Naive thymus-derived CD4-positive, alpha-beta T cell (primary cell): Measurements from ENCODE around the gene ADAM12. TPM values are rescaled to one million over a fixed set of nuclear protein-coding genes. Genes with fewer than 3 reads are reported as not detected.

Experiments
- ATAC-seq: fragments of 150-1000 bp; cut with Tn5 transposase; 2 replicates; pipeline ENCODE4 v1.10.0; 2021; ENCODE audit warnings: mild to moderate bottlenecking, moderate library complexity
- CTCF ChIA-PET: fragments of 350-600 bp; sonication (Branson Sonifier 250); formaldehyde crosslinking; loops from one replicate; lab custom pipeline; 2021; ENCODE audit warnings: antibody characterized with exemption; lab: Charles Lee
- POLR2A ChIA-PET: fragments of 350-600 bp; sonication (Branson Sonifier 250); formaldehyde crosslinking; loops from one replicate; lab custom pipeline; 2021; ENCODE audit warnings: antibody characterized with exemption, inconsistent platforms; lab: Charles Lee
- DNase-seq, 9 donors: peaks; one replicate each; pipeline versions ENCODE4 v3.0.0 to v3.0.0-alpha.2; 2020 to 2022; ENCODE audit warnings: mixed read lengths in 1 of 9
- H3K27ac ChIP-seq: one replicate; pipeline ENCODE4 v1.7.0; 2013; ENCODE audit warnings: mild to moderate bottlenecking, low read depth, low read length, moderate library complexity
- H3K27me3 ChIP-seq, 2 donors: one replicate each; pipeline ENCODE4 v1.7.0; 2013; ENCODE audit warnings: low read length in 2 of 2, mild to moderate bottlenecking in 2 of 2, moderate library complexity in 2 of 2; ENCODE audit not compliant: control insufficient read depth in 2 of 2, insufficient read depth in 2 of 2
- H3K36me3 ChIP-seq, 3 experiments: 1 replicate in 2 of 3; 2 replicates in 1 of 3; pipeline ENCODE4 v1.7.0; 2013; ENCODE audit warnings: low read length in 3 of 3, mild to moderate bottlenecking in 3 of 3, moderate library complexity in 1 of 3; ENCODE audit not compliant: insufficient read depth in 3 of 3, control insufficient read depth in 2 of 3
- H3K4me1 ChIP-seq, 2 donors: one replicate each; pipeline ENCODE4 v1.7.0; 2013; ENCODE audit warnings: low read length in 2 of 2, mild to moderate bottlenecking in 2 of 2, moderate library complexity in 1 of 2; ENCODE audit not compliant: control insufficient read depth in 2 of 2, insufficient read depth in 2 of 2
- H3K4me3 ChIP-seq: 2 replicates; pipeline ENCODE4 v1.7.0; 2013; ENCODE audit warnings: mild to moderate bottlenecking, low read length
- H3K9me3 ChIP-seq, 3 experiments: 1 replicate in 2 of 3; 2 replicates in 1 of 3; pipeline ENCODE4 v1.7.0; 2013; ENCODE audit warnings: low read length in 3 of 3; ENCODE audit not compliant: control insufficient read depth in 2 of 3
- H3K27ac Mint-ChIP-seq, 9 donors: one replicate each; pipeline ENCODE4 v1.8.0; 2020 to 2022; ENCODE audit warnings: mixed read lengths in 9 of 9, mild to moderate bottlenecking in 8 of 9, moderate library complexity in 5 of 9, inconsistent platforms in 2 of 9
- H3K27me3 Mint-ChIP-seq, 5 donors: one replicate each; pipeline ENCODE4 v1.8.0; 2021 to 2022; ENCODE audit warnings: mixed read lengths in 5 of 5, mild to moderate bottlenecking in 1 of 5
- H3K36me3 Mint-ChIP-seq, 5 donors: one replicate each; pipeline ENCODE4 v1.8.0; 2020 to 2022; ENCODE audit warnings: mixed read lengths in 5 of 5, mild to moderate bottlenecking in 3 of 5, inconsistent platforms in 1 of 5
- H3K4me1 Mint-ChIP-seq, 7 donors: one replicate each; pipeline ENCODE4 v1.8.0; 2020 to 2022; ENCODE audit warnings: mixed read lengths in 7 of 7, mild to moderate bottlenecking in 3 of 7, inconsistent platforms in 1 of 7
- H3K4me3 Mint-ChIP-seq, 10 donors: one replicate each; pipeline ENCODE4 v1.8.0; 2020 to 2022; ENCODE audit warnings: mild to moderate bottlenecking in 10 of 10, mixed read lengths in 10 of 10, moderate library complexity in 6 of 10, inconsistent platforms in 2 of 10
- H3K9me3 Mint-ChIP-seq, 11 donors: one replicate each; pipeline ENCODE4 v1.8.0; 2020 to 2022; ENCODE audit warnings: mixed read lengths in 11 of 11, mild to moderate bottlenecking in 4 of 11, inconsistent platforms in 1 of 11, moderate library complexity in 1 of 11
- intact Hi-C, 2 donors: fragments of 100-400 bp; cut with micrococcal nuclease; formaldehyde crosslinking; loops; one replicate each; pipeline ENCODE4 v1.15.1; 2023
- polyA plus RNA-seq, 2 donors: library from polyadenylated mRNA; unstranded; fragments of 300-500 nt; fragmentation: Illumina TruSeq; gene quantifications; one replicate each; pipeline ENCODE4 v1.2.3, GENCODE V29; 2021
- total RNA-seq, 6 experiments: library from RNA in 5 of 6; stranded (reverse) in 5 of 6; gene quantifications; 1 replicate in 5 of 6; 2 replicates in 1 of 6; pipeline ENCODE4 v1.2.3 and lab custom pipeline; 2021 to 2026

Gene ADAM12
- total and polyA plus RNA-seq, 7 experiments from 2014 or later, result 0.58 to 1.0 TPM; not detected in 5

- Mint-ChIP-seq H3K27me3 (peaks cover 0 to 24% (median 4%) of the 10 kb centered on the region in 5 donors), H3K4me3 (no peak overlapping the region), H3K36me3 (no peaks in the 10 kb centered on the region), H3K27ac (no peak overlapping the region), H3K4me1 (no peaks in the 10 kb centered on the region), H3K9me3 (peaks cover 0 to 5% (median 0%) of the 10 kb centered on the region in 11 donors)
- Histone ChIP-seq H3K27me3 (no peaks in the 10 kb centered on the region), H3K9me3 (no peaks in the 10 kb centered on the region), H3K4me1 (no peaks in the 10 kb centered on the region), H3K36me3 (no peaks in the 10 kb centered on the region), H3K4me3 (no peak overlapping the region), H3K27ac (no peak overlapping the region)
- intact Hi-C loops, result no loop called here
- CTCF ChIA-PET, result no interaction called here
- ATAC-seq (no peak), DNase-seq (no peak)
- POLR2A ChIA-PET, result no interaction called here
Observed at GRCh38 chr10:126074291-126074690, 314.0 kb downstream of the ADAM12 start.

- no peak overlapping the region for H3K4me3 ChIP-seq
- no peak overlapping the region for H3K27ac ChIP-seq
- no peaks in the 10 kb centered on the region for H3K36me3 ChIP-seq
- no peaks in the 10 kb centered on the region for H3K9me3 ChIP-seq
- no peak overlapping the region for H3K4me3 Mint-ChIP-seq
- DNase-seq (no peak), ATAC-seq (no peak)
- no peaks in the 10 kb centered on the region for H3K27me3 ChIP-seq
- ChIA-PET CTCF (no interaction called here), POLR2A (no interaction called here)
- H3K27me3 Mint-ChIP-seq, result peaks cover 0 to 24% (median 4%) of the 10 kb centered on the region in 5 donors
- intact Hi-C loops, result no loop called here
- H3K27ac Mint-ChIP-seq, result no peak overlapping the region
- H3K4me1 Mint-ChIP-seq, result no peaks in the 10 kb centered on the region
- peaks cover 0 to 5% (median 0%) of the 10 kb centered on the region in 11 donors for H3K9me3 Mint-ChIP-seq
- no peaks in the 10 kb centered on the region for H3K36me3 Mint-ChIP-seq
- no peaks in the 10 kb centered on the region for H3K4me1 ChIP-seq
Observed at GRCh38 chr10:126073606-126074005, 314.7 kb downstream of the ADAM12 start.

GRCh38 chr10:126072622-126073021 is 315.7 kb downstream of the ADAM12 start:
- Mint-ChIP-seq H3K9me3 (peaks cover 0 to 5% (median 0%) of the 10 kb centered on the region in 11 donors), H3K27me3 (peaks cover 0 to 17% (median 4%) of the 10 kb centered on the region in 5 donors), H3K4me1 (no peaks in the 10 kb centered on the region), H3K27ac (no peak overlapping the region), H3K36me3 (no peaks in the 10 kb centered on the region), H3K4me3 (no peak overlapping the region)
- no peaks in the 10 kb centered on the region for H3K4me1 ChIP-seq
- no peaks in the 10 kb centered on the region for H3K9me3 ChIP-seq
- intact Hi-C loops, result no loop called here
- no peak for DNase-seq
- no peak for ATAC-seq
- H3K27ac ChIP-seq, result no peak overlapping the region
- H3K27me3 ChIP-seq, result no peaks in the 10 kb centered on the region
- no peaks in the 10 kb centered on the region for H3K36me3 ChIP-seq
- no peak overlapping the region for H3K4me3 ChIP-seq
- ChIA-PET CTCF (no interaction called here), POLR2A (no interaction called here)

- H3K27me3 Mint-ChIP-seq, result peaks cover 0 to 17% (median 4%) of the 10 kb centered on the region in 5 donors
- ChIA-PET CTCF (no interaction called here), POLR2A (no interaction called here)
- H3K9me3 Mint-ChIP-seq, result peaks cover 0 to 5% (median 0%) of the 10 kb centered on the region in 11 donors
- no peaks in the 10 kb centered on the region for H3K9me3 ChIP-seq
- no peaks in the 10 kb centered on the region for H3K36me3 Mint-ChIP-seq
- H3K27ac ChIP-seq, result no peak overlapping the region
- H3K4me1 ChIP-seq, result no peaks in the 10 kb centered on the region
- no peaks in the 10 kb centered on the region for H3K4me1 Mint-ChIP-seq
- no peaks in the 10 kb centered on the region for H3K27me3 ChIP-seq
- no peak for ATAC-seq
- no peak for DNase-seq
- H3K27ac Mint-ChIP-seq, result no peak overlapping the region
- H3K36me3 ChIP-seq, result no peaks in the 10 kb centered on the region
- intact Hi-C loops, result no loop called here
- no peak overlapping the region for H3K4me3 Mint-ChIP-seq
- no peak overlapping the region for H3K4me3 ChIP-seq
Observed at GRCh38 chr10:126070476-126071215, 317.6 kb downstream of the ADAM12 start.

- Histone ChIP-seq H3K27ac (no peak overlapping the region), H3K4me1 (no peaks in the 10 kb centered on the region), H3K9me3 (no peaks in the 10 kb centered on the region), H3K27me3 (no peaks in the 10 kb centered on the region), H3K36me3 (no peaks in the 10 kb centered on the region), H3K4me3 (no peak overlapping the region)
- H3K27me3 Mint-ChIP-seq, result peaks cover 0 to 15% (median 4%) of the 10 kb centered on the region in 5 donors
- H3K9me3 Mint-ChIP-seq, result no peaks in the 10 kb centered on the region
- POLR2A ChIA-PET, result no interaction called here
- H3K27ac Mint-ChIP-seq, result no peak overlapping the region
- DNase-seq (no peak), ATAC-seq (no peak)
- CTCF ChIA-PET, result no interaction called here
- H3K4me1 Mint-ChIP-seq, result no peaks in the 10 kb centered on the region
- intact Hi-C loops, result no loop called here
- H3K36me3 Mint-ChIP-seq, result no peaks in the 10 kb centered on the region
- no peak overlapping the region for H3K4me3 Mint-ChIP-seq
Observed at GRCh38 chr10:126068322-126068721, 320.0 kb downstream of the ADAM12 start.

GRCh38 chr10:126066456-126066855 is 321.8 kb downstream of the ADAM12 start:
- peaks cover 0 to 16% (median 4%) of the 10 kb centered on the region in 5 donors for H3K27me3 Mint-ChIP-seq
- Histone ChIP-seq H3K4me3 (no peak overlapping the region), H3K9me3 (no peaks in the 10 kb centered on the region), H3K36me3 (no peaks in the 10 kb centered on the region), H3K4me1 (no peaks in the 10 kb centered on the region), H3K27ac (no peak overlapping the region), H3K27me3 (no peaks in the 10 kb centered on the region)
- ATAC-seq, result no peak
- no peak overlapping the region for H3K27ac Mint-ChIP-seq
- peaks cover 0 to under 1% (median 0%) of the 10 kb centered on the region in 11 donors for H3K9me3 Mint-ChIP-seq
- ChIA-PET CTCF (no interaction called here), POLR2A (no interaction called here)
- H3K4me3 Mint-ChIP-seq, result no peak overlapping the region
- intact Hi-C loops, result no loop called here
- no peak for DNase-seq
- H3K4me1 Mint-ChIP-seq, result no peaks in the 10 kb centered on the region
- H3K36me3 Mint-ChIP-seq, result no peaks in the 10 kb centered on the region
